HFFc6 (cell line): Measurements from ENCODE around the gene ASTN2. TPM values are rescaled to one million over a fixed set of nuclear protein-coding genes. Genes with fewer than 3 reads are reported as not detected.

Source experiments
- DNase-seq: peaks from one replicate; pipeline ENCODE4 v3.0.0-alpha.2; 2018
- H3K27ac Mint-ChIP-seq: 2 replicates; pipeline ENCODE4 v1.8.0; 2020; ENCODE audit warnings: mild to moderate bottlenecking, mixed read lengths
- H3K27me3 Mint-ChIP-seq: 2 replicates; pipeline ENCODE4 v1.8.0; 2021; ENCODE audit warnings: mild to moderate bottlenecking, moderate library complexity, mixed read lengths; ENCODE audit not compliant: insufficient read depth
- H3K36me3 Mint-ChIP-seq: 2 replicates; pipeline ENCODE4 v1.8.0; 2021; ENCODE audit warnings: low read depth, mixed read lengths
- H3K4me1 Mint-ChIP-seq: 2 replicates; pipeline ENCODE4 v1.8.0; 2020; ENCODE audit warnings: low read depth, mixed read lengths
- H3K4me3 Mint-ChIP-seq: 2 replicates; pipeline ENCODE4 v1.8.0; 2020; ENCODE audit warnings: mild to moderate bottlenecking, moderate library complexity, mixed read lengths
- H3K9me3 Mint-ChIP-seq: 2 replicates; pipeline ENCODE4 v1.8.0; 2020; ENCODE audit warnings: mild to moderate bottlenecking, mixed read lengths
- CTCF ChIP-seq: fragments of 200-600 bp; sonication (generic); IDR thresholded peaks from 2 replicates; pipeline ENCODE4 v1.5.0; 2021; ENCODE audit warnings: antibody characterized with exemption, mild to moderate bottlenecking
- total RNA-seq, 6 experiments: library from RNA; stranded (reverse); fragmentation: NEBNext Ultra II Directional; extraction: Animal tissue kit (Norgen Biotek cat#: 25700); gene quantifications; 2 replicates in 1 of 6; 3 replicates in 5 of 6; pipeline ENCODE4 v1.2.3, GENCODE V29; 2021

ASTN2 gene
- total RNA-seq, 6 experiments from 2014 or later, result 7.3 to 9.7 (median 8.3) TPM

- no peak for TF ChIP-seq CTCF
- no peak for DNase-seq
- H3K9me3 Mint-ChIP-seq, result peaks cover 34% of the 10 kb centered on the region
- no peaks in the 10 kb centered on the region for H3K4me1 Mint-ChIP-seq
- H3K27me3 Mint-ChIP-seq, result peaks cover 1% of the 10 kb centered on the region; the same call in 1 of the 2 replicates
- H3K4me3 Mint-ChIP-seq, result no peak overlapping the region
- H3K27ac Mint-ChIP-seq, result no peak overlapping the region
- H3K36me3 Mint-ChIP-seq, result no peaks in the 10 kb centered on the region
Observed at GRCh38 chr9:117136461-117136860, 278.4 kb downstream of the ASTN2 start.

- no peak for TF ChIP-seq CTCF
- peaks cover 35% of the 10 kb centered on the region for H3K9me3 Mint-ChIP-seq
Observed at GRCh38 chr9:117135501-117136098, 279.3 kb downstream of the ASTN2 start.

GRCh38 chr9:117134826-117135500 is 279.9 kb downstream of the ASTN2 start:
- no peak overlapping the region for H3K27ac Mint-ChIP-seq
- no peak overlapping the region for H3K4me3 Mint-ChIP-seq
- no peaks in the 10 kb centered on the region for H3K36me3 Mint-ChIP-seq
- DNase-seq, result no peak
- no peaks in the 10 kb centered on the region for H3K4me1 Mint-ChIP-seq
- TF ChIP-seq CTCF, result no peak
- peaks cover 1% of the 10 kb centered on the region; the same call in 1 of the 2 replicates for H3K27me3 Mint-ChIP-seq
- peaks cover 32% of the 10 kb centered on the region for H3K9me3 Mint-ChIP-seq

More at GRCh38 chr9:117135501-117136098, 279.3 kb downstream of the ASTN2 start:
- Mint-ChIP-seq H3K36me3 (no peaks in the 10 kb centered on the region), H3K4me1 (no peaks in the 10 kb centered on the region), H3K4me3 (no peak overlapping the region), H3K27me3 (peaks cover 1% of the 10 kb centered on the region; the same call in 1 of the 2 replicates), H3K27ac (no peak overlapping the region)
- no peak for DNase-seq

- Mint-ChIP-seq H3K4me3 (no peak overlapping the region), H3K27me3 (no peaks in the 10 kb centered on the region), H3K27ac (no peak overlapping the region), H3K9me3 (peaks cover 32% of the 10 kb centered on the region), H3K4me1 (no peaks in the 10 kb centered on the region), H3K36me3 (no peaks in the 10 kb centered on the region)
- TF ChIP-seq CTCF, result no peak
- no peak for DNase-seq
Observed at GRCh38 chr9:117126871-117127270, 288.0 kb downstream of the ASTN2 start.

GRCh38 chr9:117125531-117125930 is 289.3 kb downstream of the ASTN2 start:
- TF ChIP-seq CTCF, result no peak
- Mint-ChIP-seq H3K36me3 (no peaks in the 10 kb centered on the region), H3K4me1 (no peaks in the 10 kb centered on the region), H3K27ac (no peak overlapping the region), H3K9me3 (peaks cover 25% of the 10 kb centered on the region), H3K4me3 (no peak overlapping the region), H3K27me3 (no peaks in the 10 kb centered on the region)
- DNase-seq, result no peak
